ENCODE measurements around the gene FARP1.
A peak's percentile ranks its signal among the peaks of the same experiment; 100 is the strongest.

FARP1 gene

DNA sequence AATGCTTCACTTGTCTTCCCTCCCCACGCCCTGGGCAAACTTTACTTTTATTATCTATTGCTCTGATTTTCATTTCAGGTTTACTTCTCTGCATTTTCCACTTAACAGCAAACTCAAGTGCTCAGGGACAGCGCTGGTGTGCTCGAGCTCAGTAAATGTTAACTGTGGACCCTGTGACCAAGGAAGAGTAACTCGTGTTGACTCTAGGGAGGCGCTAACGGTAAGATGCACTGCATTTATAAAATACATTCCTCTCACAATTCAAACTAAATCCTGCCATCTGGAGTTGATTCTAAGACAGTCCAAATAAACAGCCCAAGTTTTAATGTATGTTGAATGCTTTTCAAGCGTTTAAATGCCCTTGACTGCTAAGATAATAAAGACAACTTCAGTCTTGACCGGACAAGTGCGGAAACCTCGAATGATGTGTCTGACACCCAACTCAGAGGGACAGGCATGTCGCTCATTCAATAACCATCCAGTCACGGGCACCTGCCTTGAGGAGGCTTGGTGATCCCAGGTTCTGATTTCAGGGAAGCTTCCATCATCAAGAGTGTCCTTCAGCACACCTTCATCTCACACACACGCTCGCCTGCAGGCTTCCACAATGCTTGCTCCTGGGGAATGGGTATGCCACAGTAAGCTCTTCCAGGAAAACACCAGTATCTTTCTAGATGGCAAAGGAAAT lies 340.9 kb downstream of the FARP1 start:
- TF ChIP-seq CREB1 (IDR thresholded peaks at IDR 0.05; ENCODE audit: low read depth) = no peak
- no peak for TF ChIP-seq YY1 (IDR thresholded peaks at IDR 0.05; ENCODE audit: low read depth)
- no peak for TF ChIP-seq TCF12 (IDR thresholded peaks at IDR 0.05; ENCODE audit: low read depth)
- no peak for TF ChIP-seq EP300 (IDR thresholded peaks at IDR 0.05; ENCODE audit: borderline replicate concordance)
- TF ChIP-seq TEAD4 (IDR thresholded peaks at IDR 0.05) = no peak
- no peak for TF ChIP-seq NFIC (IDR thresholded peaks at IDR 0.05)
- TF ChIP-seq ZBTB7A (IDR thresholded peaks at IDR 0.05; ENCODE audit: low read depth) = no peak
- TF ChIP-seq, protein P1, sequence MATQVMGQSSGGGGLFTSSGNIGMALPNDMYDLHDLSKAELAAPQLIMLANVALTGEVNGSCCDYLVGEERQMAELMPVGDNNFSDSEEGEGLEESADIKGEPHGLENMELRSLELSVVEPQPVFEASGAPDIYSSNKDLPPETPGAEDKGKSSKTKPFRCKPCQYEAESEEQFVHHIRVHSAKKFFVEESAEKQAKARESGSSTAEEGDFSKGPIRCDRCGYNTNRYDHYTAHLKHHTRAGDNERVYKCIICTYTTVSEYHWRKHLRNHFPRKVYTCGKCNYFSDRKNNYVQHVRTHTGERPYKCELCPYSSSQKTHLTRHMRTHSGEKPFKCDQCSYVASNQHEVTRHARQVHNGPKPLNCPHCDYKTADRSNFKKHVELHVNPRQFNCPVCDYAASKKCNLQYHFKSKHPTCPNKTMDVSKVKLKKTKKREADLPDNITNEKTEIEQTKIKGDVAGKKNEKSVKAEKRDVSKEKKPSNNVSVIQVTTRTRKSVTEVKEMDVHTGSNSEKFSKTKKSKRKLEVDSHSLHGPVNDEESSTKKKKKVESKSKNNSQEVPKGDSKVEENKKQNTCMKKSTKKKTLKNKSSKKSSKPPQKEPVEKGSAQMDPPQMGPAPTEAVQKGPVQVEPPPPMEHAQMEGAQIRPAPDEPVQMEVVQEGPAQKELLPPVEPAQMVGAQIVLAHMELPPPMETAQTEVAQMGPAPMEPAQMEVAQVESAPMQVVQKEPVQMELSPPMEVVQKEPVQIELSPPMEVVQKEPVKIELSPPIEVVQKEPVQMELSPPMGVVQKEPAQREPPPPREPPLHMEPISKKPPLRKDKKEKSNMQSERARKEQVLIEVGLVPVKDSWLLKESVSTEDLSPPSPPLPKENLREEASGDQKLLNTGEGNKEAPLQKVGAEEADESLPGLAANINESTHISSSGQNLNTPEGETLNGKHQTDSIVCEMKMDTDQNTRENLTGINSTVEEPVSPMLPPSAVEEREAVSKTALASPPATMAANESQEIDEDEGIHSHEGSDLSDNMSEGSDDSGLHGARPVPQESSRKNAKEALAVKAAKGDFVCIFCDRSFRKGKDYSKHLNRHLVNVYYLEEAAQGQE (IDR thresholded peaks at IDR 0.05; ENCODE audit: low read depth) = no peak
- TF ChIP-seq, protein P2, sequence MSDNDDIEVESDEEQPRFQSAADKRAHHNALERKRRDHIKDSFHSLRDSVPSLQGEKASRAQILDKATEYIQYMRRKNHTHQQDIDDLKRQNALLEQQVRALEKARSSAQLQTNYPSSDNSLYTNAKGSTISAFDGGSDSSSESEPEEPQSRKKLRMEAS (IDR thresholded peaks at IDR 0.05) = no peak
- TF ChIP-seq EGR1 (IDR thresholded peaks at IDR 0.05) = no peak
- TF ChIP-seq CEBPB (IDR thresholded peaks at IDR 0.05) = no peak
- TF ChIP-seq FOXM1 (IDR thresholded peaks at IDR 0.05; ENCODE audit: borderline replicate concordance, low read depth) = no peak
- TF ChIP-seq TAF1 (IDR thresholded peaks at IDR 0.05; ENCODE audit: low read depth) = no peak

DNA sequence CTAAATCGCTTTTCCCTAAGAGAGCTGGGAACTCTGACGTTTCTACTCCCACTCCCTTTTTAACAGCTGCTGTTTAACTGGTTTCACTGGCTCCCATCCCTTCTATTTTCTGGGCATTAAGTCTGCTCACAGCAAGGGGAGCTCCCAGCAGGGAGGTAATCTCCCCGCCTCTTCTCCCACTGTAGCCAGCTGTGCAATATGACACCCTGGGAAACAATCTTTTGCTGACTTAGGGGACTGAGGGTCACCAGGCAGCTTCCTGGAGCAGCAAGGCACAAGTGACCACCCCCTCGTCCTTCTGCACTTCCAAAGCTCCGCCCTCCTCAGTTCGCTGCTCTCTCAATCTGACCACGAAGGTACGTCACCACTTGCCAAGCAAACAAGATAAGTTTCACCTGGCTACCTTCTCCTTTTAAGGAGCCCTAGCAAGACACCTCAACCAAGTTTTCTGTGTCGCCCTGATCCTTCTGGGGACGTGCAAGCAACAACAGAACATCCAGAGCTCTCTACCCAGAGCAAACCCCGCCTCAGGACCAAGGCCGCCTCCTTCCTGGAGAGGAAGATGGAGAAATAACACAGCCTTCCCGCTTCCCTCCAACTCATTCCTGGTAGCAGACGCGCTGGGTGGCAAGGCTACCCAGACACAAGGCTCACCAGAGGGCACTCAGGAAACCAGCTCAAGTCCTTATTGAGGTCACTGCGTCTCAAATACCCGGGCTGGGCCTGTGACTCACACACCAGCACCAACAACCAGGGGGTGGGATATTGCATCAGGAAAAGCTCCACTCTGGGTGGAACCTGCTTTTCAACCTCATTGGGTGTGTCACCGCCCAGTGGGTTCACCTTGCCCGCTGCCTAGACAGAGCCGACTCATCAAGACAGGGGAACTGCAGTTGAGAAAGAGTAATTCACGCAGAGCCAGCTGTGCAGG lies 341.7 kb downstream of the FARP1 start:
- TF ChIP-seq TEAD4 (IDR thresholded peaks at IDR 0.05) (peak; percentile 73), RAD21 (IDR thresholded peaks at IDR 0.05; ENCODE audit: low read depth) (peak; percentile 20; the same call in 1 of the 2 replicates), FOXM1 (IDR thresholded peaks at IDR 0.05; ENCODE audit: borderline replicate concordance, low read depth) (peak; percentile 66; the same call in 1 of the 2 replicates), EGR1 (IDR thresholded peaks at IDR 0.05) (peak; percentile 75), EP300 (IDR thresholded peaks at IDR 0.05; ENCODE audit: borderline replicate concordance) (peak; percentile 84), CEBPB (IDR thresholded peaks at IDR 0.05) (peak; percentile 94), NFIC (IDR thresholded peaks at IDR 0.05) (peak; percentile 89), TCF12 (IDR thresholded peaks at IDR 0.05; ENCODE audit: low read depth) (peak; percentile 86), TAF1 (IDR thresholded peaks at IDR 0.05; ENCODE audit: low read depth) (no peak), ZBTB7A (IDR thresholded peaks at IDR 0.05; ENCODE audit: low read depth) (peak; percentile 72; the same call in 1 of the 2 replicates), CREB1 (IDR thresholded peaks at IDR 0.05; ENCODE audit: low read depth) (no peak), YY1 (IDR thresholded peaks at IDR 0.05; ENCODE audit: low read depth) (0 out of 2 replicates have a peak, but pooled peaks have one; percentile 49)
- TF ChIP-seq, protein P1 (IDR thresholded peaks at IDR 0.05; ENCODE audit: low read depth) = no peak
- TF ChIP-seq, protein P3, sequence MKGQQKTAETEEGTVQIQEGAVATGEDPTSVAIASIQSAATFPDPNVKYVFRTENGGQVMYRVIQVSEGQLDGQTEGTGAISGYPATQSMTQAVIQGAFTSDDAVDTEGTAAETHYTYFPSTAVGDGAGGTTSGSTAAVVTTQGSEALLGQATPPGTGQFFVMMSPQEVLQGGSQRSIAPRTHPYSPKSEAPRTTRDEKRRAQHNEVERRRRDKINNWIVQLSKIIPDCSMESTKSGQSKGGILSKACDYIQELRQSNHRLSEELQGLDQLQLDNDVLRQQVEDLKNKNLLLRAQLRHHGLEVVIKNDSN (IDR thresholded peaks at IDR 0.05) = peak; percentile 13; the same call in 1 of the 2 replicates
- TF ChIP-seq, protein P2 (IDR thresholded peaks at IDR 0.05) = peak; percentile 36

DNA sequence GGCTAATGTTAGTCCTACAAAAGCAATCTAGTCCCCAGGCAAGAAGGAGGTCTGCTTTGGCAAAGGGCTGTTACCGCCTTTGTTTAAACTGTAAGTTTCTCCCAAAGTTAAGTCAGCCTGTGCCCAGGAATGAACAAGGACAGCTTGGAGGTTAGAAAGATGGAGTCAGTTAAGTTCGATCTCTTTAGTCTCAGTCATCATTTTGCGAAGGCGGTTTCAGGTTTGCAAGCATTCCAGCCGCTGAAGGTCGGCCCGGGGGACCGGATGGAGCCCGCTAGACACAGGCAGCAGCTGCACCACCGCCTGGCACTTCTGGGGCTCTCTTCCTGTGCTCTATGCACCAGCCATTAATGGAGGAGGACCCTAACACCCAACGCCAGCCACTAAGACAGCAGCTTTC lies 342.7 kb downstream of the FARP1 start:
- TF ChIP-seq RAD21 (IDR thresholded peaks at IDR 0.05; ENCODE audit: low read depth) (no peak), EGR1 (IDR thresholded peaks at IDR 0.05) (no peak)
- TF ChIP-seq, protein P2 (IDR thresholded peaks at IDR 0.05) = no peak
- TF ChIP-seq, protein P1 (IDR thresholded peaks at IDR 0.05; ENCODE audit: low read depth) = no peak
- TF ChIP-seq, protein P3 (IDR thresholded peaks at IDR 0.05) = no peak
